CD8-positive, alpha-beta memory T cell (primary cell): ENCODE results near the gene IFT27. TPM values are rescaled to one million over a fixed set of nuclear protein-coding genes. Genes with fewer than 3 reads are reported as not detected.

Experiments
- CTCF ChIA-PET: fragments of 350-600 bp; sonication (Branson Sonifier 250); formaldehyde crosslinking; loops from one replicate; lab custom pipeline; 2021; ENCODE audit warnings: antibody characterized with exemption; lab: Charles Lee
- POLR2A ChIA-PET: fragments of 350-600 bp; sonication (Branson Sonifier 250); formaldehyde crosslinking; loops from one replicate; lab custom pipeline; 2021; ENCODE audit warnings: antibody characterized with exemption; lab: Charles Lee
- DNase-seq, 5 donors: peaks; one replicate each; pipeline versions ENCODE4 v3.0.0 to v3.0.0-alpha.2; 2020 to 2022; ENCODE audit warnings: mixed read lengths in 1 of 5
- H3K27ac ChIP-seq: one replicate; pipeline ENCODE4 v1.7.0; 2013; ENCODE audit warnings: low read depth, mild to moderate bottlenecking, low read length, moderate library complexity
- H3K27me3 ChIP-seq: 2 replicates; pipeline ENCODE4 v1.7.0; 2013; ENCODE audit warnings: low read length, mild to moderate bottlenecking; ENCODE audit not compliant: insufficient read depth, poor library complexity, severe bottlenecking
- H3K36me3 ChIP-seq: 2 replicates; pipeline ENCODE4 v1.7.0; 2013; ENCODE audit warnings: mild to moderate bottlenecking, low read length, moderate library complexity; ENCODE audit not compliant: insufficient read depth
- H3K4me1 ChIP-seq: 2 replicates; pipeline ENCODE4 v1.7.0; 2013; ENCODE audit warnings: mild to moderate bottlenecking, low read length, moderate library complexity; ENCODE audit not compliant: insufficient read depth
- H3K4me3 ChIP-seq: 2 replicates; pipeline ENCODE4 v1.7.0; 2013; ENCODE audit warnings: mild to moderate bottlenecking, low read length
- H3K9me3 ChIP-seq: 2 replicates; pipeline ENCODE4 v1.7.0; 2013; ENCODE audit warnings: mild to moderate bottlenecking, low read length
- H3K27ac Mint-ChIP-seq, 8 donors: one replicate each; pipeline ENCODE4 v1.8.0; 2020 to 2021; ENCODE audit warnings: mixed read lengths in 8 of 8, mild to moderate bottlenecking in 6 of 8, inconsistent platforms in 3 of 8, moderate library complexity in 3 of 8
- H3K27me3 Mint-ChIP-seq, 2 donors: one replicate each; pipeline ENCODE4 v1.8.0; 2020 to 2021; ENCODE audit warnings: mixed read lengths in 2 of 2, mild to moderate bottlenecking in 1 of 2, moderate library complexity in 1 of 2
- H3K36me3 Mint-ChIP-seq, 3 donors: one replicate each; pipeline ENCODE4 v1.8.0; 2020 to 2021; ENCODE audit warnings: mixed read lengths in 3 of 3, inconsistent platforms in 1 of 3, mild to moderate bottlenecking in 1 of 3
- H3K4me1 Mint-ChIP-seq, 3 donors: one replicate each; pipeline ENCODE4 v1.8.0; 2020 to 2021; ENCODE audit warnings: mixed read lengths in 3 of 3, inconsistent platforms in 1 of 3, mild to moderate bottlenecking in 1 of 3
- H3K4me3 Mint-ChIP-seq, 7 donors: one replicate each; pipeline ENCODE4 v1.8.0; 2020 to 2021; ENCODE audit warnings: mixed read lengths in 7 of 7, mild to moderate bottlenecking in 6 of 7, moderate library complexity in 4 of 7, inconsistent platforms in 2 of 7
- H3K9me3 Mint-ChIP-seq, 5 donors: one replicate each; pipeline ENCODE4 v1.8.0; 2020 to 2022; ENCODE audit warnings: mixed read lengths in 5 of 5, mild to moderate bottlenecking in 3 of 5, moderate library complexity in 2 of 5, inconsistent platforms in 1 of 5
- polyA plus RNA-seq: library from polyadenylated mRNA; unstranded; fragments of 300-500 nt; fragmentation: Illumina TruSeq; gene quantifications from one replicate; pipeline ENCODE4 v1.2.3, GENCODE V29; 2021
- total RNA-seq, 2 experiments: library from RNA; stranded (reverse); gene quantifications; one replicate each; pipeline ENCODE4 v1.2.3, GENCODE V29; 2021

IFT27 gene
- total and polyA plus RNA-seq, 3 experiments from 2014 or later, result 9.7 to 26.5 (median 24.9) TPM

GRCh38 chr22:36807627-36808026, 31.7 kb upstream of the IFT27 start:
- CTCF ChIA-PET, result no interaction called here
- no peak overlapping the region for H3K27ac Mint-ChIP-seq

DNA sequence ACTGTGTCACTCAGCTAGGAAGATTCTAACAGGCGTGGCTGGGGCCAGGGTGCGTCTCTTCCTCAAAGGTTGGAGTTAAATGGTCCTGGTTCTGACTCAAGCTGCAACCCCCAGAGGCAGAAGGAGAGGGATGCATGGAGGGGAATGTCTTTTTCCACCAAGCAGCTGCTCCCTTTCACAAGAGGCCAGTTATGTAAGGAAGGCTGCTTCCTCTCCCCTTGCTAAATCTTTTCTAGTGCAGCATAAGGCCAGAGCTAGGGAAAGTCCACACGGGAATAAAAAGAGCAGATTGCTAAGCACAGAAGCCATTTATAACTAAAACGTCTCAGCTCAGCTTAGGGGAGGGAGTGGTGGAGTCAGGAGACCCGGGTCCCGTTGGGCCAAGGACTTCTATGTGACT, 30.9 kb upstream of the IFT27 start:
- no peak for DNase-seq
- Mint-ChIP-seq H3K4me3 (no peak overlapping the region), H3K36me3 (no peaks in the 10 kb centered on the region), H3K27me3 (peaks cover 7 to 29% of the 10 kb centered on the region in 2 donors), H3K9me3 (peaks cover 0 to 1% (median 0%) of the 10 kb centered on the region in 5 donors), H3K4me1 (peaks cover 6 to 15% (median 12%) of the 10 kb centered on the region in 3 donors), H3K27ac (no peak overlapping the region)
- Histone ChIP-seq H3K9me3 (no peaks in the 10 kb centered on the region), H3K4me1 (peaks cover 17% of the 10 kb centered on the region), H3K27me3 (no peaks in the 10 kb centered on the region), H3K4me3 (no peak overlapping the region), H3K36me3 (no peaks in the 10 kb centered on the region), H3K27ac (no peak overlapping the region)
- POLR2A ChIA-PET, result no interaction called here
- CTCF ChIA-PET, result no interaction called here

More at GRCh38 chr22:36807627-36808026, 31.7 kb upstream of the IFT27 start:
- Histone ChIP-seq H3K4me3 (no peak overlapping the region), H3K9me3 (no peaks in the 10 kb centered on the region), H3K27me3 (no peaks in the 10 kb centered on the region), H3K36me3 (no peaks in the 10 kb centered on the region), H3K4me1 (peaks cover 17% of the 10 kb centered on the region), H3K27ac (no peak overlapping the region)
- POLR2A ChIA-PET, result no interaction called here
- no peak for DNase-seq
- peaks cover 6 to 15% (median 12%) of the 10 kb centered on the region in 3 donors for H3K4me1 Mint-ChIP-seq
- H3K4me3 Mint-ChIP-seq, result no peak overlapping the region
- H3K9me3 Mint-ChIP-seq, result peaks cover 0 to 1% (median 0%) of the 10 kb centered on the region in 5 donors
- H3K27me3 Mint-ChIP-seq, result peaks cover 10 to 37% of the 10 kb centered on the region in 2 donors
- no peaks in the 10 kb centered on the region for H3K36me3 Mint-ChIP-seq

DNA sequence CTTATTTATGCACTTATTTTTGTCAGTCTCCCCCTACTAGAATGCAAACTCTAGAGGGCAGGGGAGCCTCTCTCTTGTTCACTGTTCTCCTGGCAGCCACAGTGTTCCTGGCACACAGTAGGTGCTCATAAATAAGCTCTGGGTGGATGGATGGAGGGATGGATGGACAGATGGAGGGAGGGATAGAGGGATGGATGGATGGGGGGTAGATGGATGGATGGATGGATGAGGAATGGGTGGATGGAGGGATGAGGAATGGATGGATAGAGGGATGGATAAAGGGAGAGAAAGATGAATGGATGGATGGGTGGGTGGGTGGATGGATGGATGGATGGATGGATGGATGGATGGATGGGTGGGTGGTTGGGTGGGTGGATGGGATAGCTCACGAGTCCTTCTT, 27.4 kb upstream of the IFT27 start:
- H3K4me1 ChIP-seq, result peaks cover 14% of the 10 kb centered on the region
- ChIA-PET CTCF (no interaction called here), POLR2A (no interaction called here)
- H3K9me3 Mint-ChIP-seq, result peaks cover 0 to 1% (median 0%) of the 10 kb centered on the region in 5 donors
- no peaks in the 10 kb centered on the region for H3K27me3 ChIP-seq
- DNase-seq, result no peak
- no peak overlapping the region for H3K27ac ChIP-seq
- H3K27ac Mint-ChIP-seq, result no peak overlapping the region
- H3K27me3 Mint-ChIP-seq, result peaks cover 11 to 30% of the 10 kb centered on the region in 2 donors
- no peak overlapping the region for H3K4me3 ChIP-seq
- H3K36me3 Mint-ChIP-seq, result no peaks in the 10 kb centered on the region
- peaks cover 0 to 7% (median 5%) of the 10 kb centered on the region in 3 donors for H3K4me1 Mint-ChIP-seq
- H3K4me3 Mint-ChIP-seq, result no peak overlapping the region
- H3K9me3 ChIP-seq, result no peaks in the 10 kb centered on the region
- no peaks in the 10 kb centered on the region for H3K36me3 ChIP-seq

DNA sequence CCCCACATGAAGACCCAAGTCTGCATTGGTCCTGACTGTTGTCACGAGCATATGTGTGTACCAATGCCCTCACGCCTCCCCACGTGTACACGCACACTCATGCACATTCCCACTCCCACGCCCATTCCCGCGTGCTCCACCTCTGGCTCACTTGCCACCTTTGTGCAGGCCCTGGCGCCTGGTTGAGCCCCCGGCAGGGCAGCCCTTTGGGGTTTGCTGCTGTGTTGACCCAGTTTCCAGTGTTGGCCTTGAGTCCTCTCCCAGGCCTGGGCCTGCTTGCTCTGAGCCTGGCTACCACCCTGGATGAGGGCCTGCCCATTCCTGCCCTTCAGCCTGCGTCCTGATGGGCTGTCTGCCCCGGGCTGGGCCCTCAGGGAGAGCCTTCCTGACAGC, 22.8 kb upstream of the IFT27 start:
- no peaks in the 10 kb centered on the region for H3K36me3 ChIP-seq
- ChIA-PET CTCF (no interaction called here), POLR2A (no interaction called here)
- H3K27ac Mint-ChIP-seq, result no peak overlapping the region
- no peak overlapping the region for H3K4me3 ChIP-seq
- H3K9me3 Mint-ChIP-seq, result no peaks in the 10 kb centered on the region
- no peaks in the 10 kb centered on the region for H3K4me1 Mint-ChIP-seq
- no peak for DNase-seq
- H3K36me3 Mint-ChIP-seq, result no peaks in the 10 kb centered on the region
- H3K27ac ChIP-seq, result no peak overlapping the region
- H3K9me3 ChIP-seq, result no peaks in the 10 kb centered on the region
- no peaks in the 10 kb centered on the region for H3K27me3 ChIP-seq
- peaks cover 9 to 31% of the 10 kb centered on the region in 2 donors for H3K27me3 Mint-ChIP-seq
- H3K4me1 ChIP-seq, result no peaks in the 10 kb centered on the region
- no peak overlapping the region for H3K4me3 Mint-ChIP-seq

GRCh38 chr22:36797911-36798673, 22.2 kb upstream of the IFT27 start:
- H3K4me1 ChIP-seq, result no peaks in the 10 kb centered on the region
- H3K27me3 ChIP-seq, result no peaks in the 10 kb centered on the region
- no peak overlapping the region for H3K4me3 ChIP-seq
- Mint-ChIP-seq H3K27me3 (peaks cover 7 to 25% of the 10 kb centered on the region in 2 donors), H3K4me3 (no peak overlapping the region), H3K9me3 (no peaks in the 10 kb centered on the region), H3K4me1 (no peaks in the 10 kb centered on the region), H3K27ac (no peak overlapping the region), H3K36me3 (no peaks in the 10 kb centered on the region)
- ChIA-PET POLR2A (no interaction called here), CTCF (no interaction called here)
- no peak for DNase-seq
- H3K9me3 ChIP-seq, result no peaks in the 10 kb centered on the region
- H3K27ac ChIP-seq, result no peak overlapping the region
- H3K36me3 ChIP-seq, result no peaks in the 10 kb centered on the region

DNA sequence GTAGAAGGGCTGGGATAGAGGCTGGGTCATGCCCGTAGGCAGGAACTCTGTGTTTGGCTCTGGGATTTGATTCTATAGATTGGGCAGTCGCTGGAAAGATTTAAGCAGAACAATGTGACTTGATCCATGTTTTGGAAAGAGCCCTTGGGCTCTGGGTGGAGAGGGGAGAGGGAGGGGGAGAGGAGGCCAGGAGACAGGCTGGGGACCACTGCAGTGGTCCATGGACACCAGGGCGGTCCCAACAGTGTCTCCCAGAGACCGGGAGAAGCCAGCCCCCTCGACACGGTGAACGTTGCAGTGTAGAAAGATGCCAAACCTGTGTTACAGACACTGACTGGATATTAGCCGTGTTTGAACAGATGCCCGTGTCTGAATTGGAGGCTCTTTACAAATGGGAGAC, 21.5 kb upstream of the IFT27 start:
- Histone ChIP-seq H3K36me3 (no peaks in the 10 kb centered on the region), H3K27me3 (no peaks in the 10 kb centered on the region), H3K4me3 (no peak overlapping the region), H3K9me3 (no peaks in the 10 kb centered on the region), H3K27ac (no peak overlapping the region), H3K4me1 (no peaks in the 10 kb centered on the region)
- CTCF ChIA-PET, result no interaction called here
- Mint-ChIP-seq H3K27ac (peak overlapping the region in 1 of 8 donors; percentile 58), H3K9me3 (no peaks in the 10 kb centered on the region), H3K4me1 (no peaks in the 10 kb centered on the region), H3K27me3 (peaks cover 5 to 23% of the 10 kb centered on the region in 2 donors), H3K36me3 (no peaks in the 10 kb centered on the region), H3K4me3 (no peak overlapping the region)
- POLR2A ChIA-PET, result no interaction called here
- DNase-seq, result no peak

DNA sequence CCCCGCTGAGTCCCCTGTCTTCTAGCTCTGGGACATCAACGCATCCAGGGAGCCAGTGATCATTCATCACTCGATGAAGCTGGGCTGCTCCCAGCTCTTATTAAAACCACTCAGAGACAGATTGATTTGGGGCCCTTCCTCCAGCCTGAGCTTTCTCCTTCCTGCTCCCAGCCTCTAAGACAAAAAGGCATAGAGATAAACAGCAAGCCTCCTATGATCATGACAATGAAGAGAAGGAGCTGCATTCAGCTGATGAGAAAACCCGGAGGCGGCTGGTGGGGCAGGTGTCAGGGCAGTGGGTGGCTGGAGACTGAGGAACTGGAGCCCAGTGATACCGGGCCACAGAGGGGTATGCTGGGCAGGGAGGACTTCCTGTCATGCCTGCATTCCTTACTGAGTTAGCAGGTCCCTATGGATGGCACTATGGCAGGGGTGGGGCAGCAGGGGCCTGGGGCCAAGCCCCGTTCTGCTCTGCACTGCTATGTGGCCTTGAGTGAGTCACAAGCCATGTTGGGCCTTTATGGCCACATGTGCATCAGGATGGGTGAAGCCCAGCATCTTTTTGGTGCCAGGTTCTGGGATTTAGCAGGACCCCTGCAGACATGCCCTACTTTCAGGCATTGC, 20.7 kb upstream of the IFT27 start:
- ChIA-PET CTCF (no interaction called here), POLR2A (no interaction called here)
- DNase-seq, result no peak
- peaks cover 5 to 23% of the 10 kb centered on the region in 2 donors for H3K27me3 Mint-ChIP-seq
- H3K36me3 Mint-ChIP-seq, result no peaks in the 10 kb centered on the region
- no peak overlapping the region for H3K4me3 Mint-ChIP-seq
- H3K4me3 ChIP-seq, result no peak overlapping the region
- no peaks in the 10 kb centered on the region for H3K36me3 ChIP-seq
- no peaks in the 10 kb centered on the region for H3K4me1 ChIP-seq
- no peaks in the 10 kb centered on the region for H3K9me3 ChIP-seq
- no peaks in the 10 kb centered on the region for H3K4me1 Mint-ChIP-seq
- no peak overlapping the region for H3K27ac ChIP-seq
- H3K9me3 Mint-ChIP-seq, result no peaks in the 10 kb centered on the region
- no peaks in the 10 kb centered on the region for H3K27me3 ChIP-seq
- H3K27ac Mint-ChIP-seq, result no peak overlapping the region

DNA sequence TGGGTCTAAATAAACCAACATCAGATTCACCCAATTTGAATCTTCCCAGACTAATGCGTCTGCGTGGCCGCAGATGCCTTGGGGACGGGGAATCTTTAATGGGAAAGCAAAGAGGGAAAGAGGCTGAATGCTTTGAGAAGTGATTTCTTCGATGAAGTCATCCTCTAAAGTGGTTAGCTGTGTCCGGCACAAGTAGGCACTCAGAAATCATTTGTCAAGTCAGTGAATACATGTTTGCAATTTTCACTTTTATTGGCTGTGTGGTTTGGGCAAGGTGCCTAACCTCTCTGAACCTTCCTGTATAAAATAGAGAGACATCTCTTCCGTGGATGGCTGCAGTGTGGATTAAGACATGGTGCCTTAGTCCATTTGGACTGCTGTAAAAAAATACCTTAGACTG, 19.7 kb upstream of the IFT27 start:
- H3K4me3 ChIP-seq, result no peak overlapping the region
- H3K36me3 Mint-ChIP-seq, result no peaks in the 10 kb centered on the region
- H3K27ac Mint-ChIP-seq, result no peak overlapping the region
- H3K9me3 ChIP-seq, result no peaks in the 10 kb centered on the region
- no peaks in the 10 kb centered on the region for H3K36me3 ChIP-seq
- H3K4me1 Mint-ChIP-seq, result no peaks in the 10 kb centered on the region
- H3K4me3 Mint-ChIP-seq, result no peak overlapping the region
- H3K27ac ChIP-seq, result no peak overlapping the region
- ChIA-PET CTCF (no interaction called here), POLR2A (no interaction called here)
- no peak for DNase-seq
- H3K9me3 Mint-ChIP-seq, result no peaks in the 10 kb centered on the region
- H3K4me1 ChIP-seq, result no peaks in the 10 kb centered on the region
- peaks cover 3 to 25% of the 10 kb centered on the region in 2 donors for H3K27me3 Mint-ChIP-seq
- H3K27me3 ChIP-seq, result no peaks in the 10 kb centered on the region
